Esophagus muscularis mucosa (tissue), 4 donors: ENCODE data around the gene RPL7A. TPM values are rescaled to one million over a fixed set of nuclear protein-coding genes. Genes with fewer than 3 reads are reported as not detected.
A peak's percentile ranks its signal among the peaks of the same experiment; 100 is the strongest.
"Not testable (repeated sequence)": the region's sequence is repeated elsewhere in the genome, so short reads cannot be mapped to it uniquely, and the experiment has no call there.

Source experiments
- DNase-seq: peaks from one replicate; pipeline ENCODE4 v3.0.0-alpha.2; 2017; ENCODE audit errors: extremely low spot score
- H3K27ac ChIP-seq, 4 donors: fragments of 200-600 bp; sonication (generic); replicated peaks in 1 of 4; 1 replicate in 3 of 4; 2 replicates in 1 of 4; pipeline ENCODE4 v1.5.1; 2016 to 2019; ENCODE audit warnings: mild to moderate bottlenecking in 1 of 4
- H3K27me3 ChIP-seq, 4 donors: fragments of 200-600 bp; sonication (generic); one replicate each; pipeline versions ENCODE4 v1.5.1 to v1.6.0; 2016 to 2019
- H3K36me3 ChIP-seq, 4 donors: fragments of 200-600 bp; sonication (generic); one replicate each; pipeline ENCODE4 v1.5.1; 2016 to 2019
- H3K4me1 ChIP-seq, 4 donors: fragments of 200-600 bp; sonication (generic); one replicate each; pipeline ENCODE4 v1.5.1; 2016 to 2019
- H3K4me3 ChIP-seq, 4 donors: fragments of 200-600 bp; sonication (generic); 1 replicate in 2 of 4; 2 replicates in 2 of 4; pipeline ENCODE4 v1.5.1; 2016 to 2019; ENCODE audit warnings: mild to moderate bottlenecking in 4 of 4, moderate library complexity in 1 of 4
- H3K9me3 ChIP-seq, 4 donors: fragments of 200-600 bp; sonication (generic); 1 replicate in 3 of 4; 2 replicates in 1 of 4; pipeline ENCODE4 v1.5.1; 2016 to 2019
- EP300 ChIP-seq: sonication (generic); formaldehyde crosslinking; IDR thresholded peaks from one replicate; pipeline ENCODE4 v1.6.1; 2017; ENCODE audit warnings: antibody characterized with exemption
- POLR2A ChIP-seq: fragments of 450-650 bp; IDR thresholded peaks from one replicate; pipeline ENCODE4 v1.6.1; 2017; ENCODE audit warnings: antibody characterized with exemption, moderate library complexity, mild to moderate bottlenecking, low read depth
- POLR2AphosphoS5 ChIP-seq, 2 donors: sonication (generic); formaldehyde crosslinking; IDR thresholded peaks; one replicate each; pipeline ENCODE4 v1.6.1; 2017; ENCODE audit warnings: antibody characterized with exemption in 2 of 2
- WGBS: methylation state at CpG from one replicate; pipeline ENCODE4 v1.1.5; 2018; 5-methylcytosine and 5-hydroxymethylcytosine counted together
- intact Hi-C: fragments of 100-400 bp; cut with DNase I; formaldehyde crosslinking; loops from one replicate; pipeline ENCODE4 v1.15.1; 2023
- total RNA-seq, 4 donors: library from RNA; depleted of rRNA; stranded (reverse); fragments of >200 nt; gene quantifications; one replicate each; pipeline versions ENCODE4 v1.1.0 to v1.2.1, GENCODE V29; 2016
- TF ChIP-seq, protein P1 (sequence below), 3 experiments: fragments of 200-600 bp in 2 of 3; fragments of 450-650 bp in 1 of 3; sonication (generic) in 2 of 3; IDR thresholded peaks; one replicate each; pipeline ENCODE4 v1.5.1; 2017 to 2019; ENCODE audit warnings: antibody characterized with exemption in 3 of 3, mild to moderate bottlenecking in 2 of 3, moderate library complexity in 1 of 3

Gene RPL7A
- 1,000 to 10,000 TPM; 1,466 to 2,142 (median 1,771) TPM for total RNA-seq

DNA sequence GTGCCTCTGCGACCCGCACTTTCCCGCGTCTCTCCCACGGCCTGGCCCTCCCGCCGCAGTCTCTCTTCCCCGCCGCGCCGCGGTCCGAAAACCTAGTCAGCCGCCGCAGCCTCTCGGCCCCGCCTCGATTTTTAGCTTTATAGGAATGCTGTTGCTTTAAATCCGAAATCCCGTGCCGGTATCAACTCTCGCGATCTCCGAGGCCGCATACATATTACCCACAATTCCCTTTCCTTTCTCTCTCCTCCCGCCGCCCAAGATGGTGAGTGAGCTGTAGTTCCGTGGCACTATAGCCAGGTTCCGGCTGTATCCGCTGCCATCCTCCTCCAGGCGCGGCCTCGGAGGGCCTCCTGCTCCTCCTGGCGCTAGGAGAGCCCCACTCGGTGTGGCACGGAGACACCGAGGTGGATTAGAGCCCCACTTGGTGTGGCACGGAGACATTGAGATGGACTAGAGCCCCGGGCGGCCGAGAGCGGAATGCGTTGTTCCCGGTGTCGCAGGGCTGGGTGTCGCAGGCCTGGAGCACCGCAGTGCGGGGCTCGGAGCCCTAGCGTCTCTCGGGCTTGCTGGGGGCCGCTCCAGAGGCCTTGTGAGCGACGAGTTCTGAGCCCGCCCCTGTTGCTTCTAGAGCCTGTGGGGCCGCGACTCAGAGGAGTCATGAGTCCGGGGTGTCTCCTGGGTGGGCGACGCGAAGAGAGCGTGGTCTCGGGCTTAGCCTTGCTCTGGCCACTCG lies at the start of gene RPL7A, which contains the start of gene MED22:
TSS of gene RPL7A (plus strand) at position 234 of the 733 bp plus-strand sequence. CDS start at position 260, 26 bp downstream.
TSS of gene MED22 (minus strand) at position 147 of the 733 bp plus-strand sequence. CDS start 1,469 bp downstream, outside the sequence.
- intact Hi-C loops: no loop called here
- Histone ChIP-seq H3K4me3 (peak within 1 kb of the TSS; percentile 93 to 99 (median 96)), H3K4me1 (peaks cover 25 to 45% (median 41%) of the 10 kb centered on the region in 4 donors), H3K36me3 (peaks cover 47 to 77% (median 73%) of the 10 kb centered on the region in 4 donors), H3K27me3 (no peaks in the 10 kb centered on the region), H3K9me3 (no peaks in the 10 kb centered on the region), H3K27ac (peak within 1 kb of the TSS; percentile 90 to 96 (median 94))
- peak; percentile 98 for DNase-seq
- TF ChIP-seq, protein P1, sequence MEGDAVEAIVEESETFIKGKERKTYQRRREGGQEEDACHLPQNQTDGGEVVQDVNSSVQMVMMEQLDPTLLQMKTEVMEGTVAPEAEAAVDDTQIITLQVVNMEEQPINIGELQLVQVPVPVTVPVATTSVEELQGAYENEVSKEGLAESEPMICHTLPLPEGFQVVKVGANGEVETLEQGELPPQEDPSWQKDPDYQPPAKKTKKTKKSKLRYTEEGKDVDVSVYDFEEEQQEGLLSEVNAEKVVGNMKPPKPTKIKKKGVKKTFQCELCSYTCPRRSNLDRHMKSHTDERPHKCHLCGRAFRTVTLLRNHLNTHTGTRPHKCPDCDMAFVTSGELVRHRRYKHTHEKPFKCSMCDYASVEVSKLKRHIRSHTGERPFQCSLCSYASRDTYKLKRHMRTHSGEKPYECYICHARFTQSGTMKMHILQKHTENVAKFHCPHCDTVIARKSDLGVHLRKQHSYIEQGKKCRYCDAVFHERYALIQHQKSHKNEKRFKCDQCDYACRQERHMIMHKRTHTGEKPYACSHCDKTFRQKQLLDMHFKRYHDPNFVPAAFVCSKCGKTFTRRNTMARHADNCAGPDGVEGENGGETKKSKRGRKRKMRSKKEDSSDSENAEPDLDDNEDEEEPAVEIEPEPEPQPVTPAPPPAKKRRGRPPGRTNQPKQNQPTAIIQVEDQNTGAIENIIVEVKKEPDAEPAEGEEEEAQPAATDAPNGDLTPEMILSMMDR (IDR thresholded peaks at IDR 0.05): peak in 2 of 3 experiments; percentile 4 to 27
- TF ChIP-seq EP300: no peak
- TF ChIP-seq POLR2A: peak; percentile 89
- TF ChIP-seq POLR2AphosphoS5 (IDR thresholded peaks at IDR 0.05): peak; percentile 95 to 98
- WGBS: 0% methylated on average over 34 of the region's 64 CpGs

DNA sequence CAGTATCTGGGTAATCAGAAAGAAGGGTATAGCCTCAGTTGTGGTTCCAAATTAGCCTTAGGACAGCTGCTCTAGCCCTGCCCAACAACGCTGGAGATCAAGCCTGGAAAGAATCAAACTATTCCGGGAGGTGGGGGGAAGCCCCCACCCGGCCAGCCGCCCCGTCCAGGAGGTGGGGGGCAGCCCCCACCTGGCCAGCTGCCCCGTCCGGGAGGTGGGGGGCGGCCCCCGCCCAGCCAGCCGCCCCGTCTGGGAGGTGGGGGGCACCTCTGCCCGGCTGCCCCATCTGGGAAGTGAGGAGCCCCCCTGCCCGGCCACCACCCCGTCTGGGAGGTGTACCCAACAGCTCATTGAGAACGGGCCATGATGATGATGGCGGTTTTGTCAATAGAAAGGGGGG lies 48.0 kb upstream of the RPL7A start:
- H3K36me3 ChIP-seq, H3K9me3 ChIP-seq, H3K4me1 ChIP-seq, DNase-seq, H3K27ac ChIP-seq, intact Hi-C loops, H3K4me3 ChIP-seq: not testable (repeated sequence)
- H3K27me3 ChIP-seq: peaks cover 0 to 38% (median 2%) of the 10 kb centered on the region in 4 donors
- 89% methylated on average over 15 of the region's 16 CpGs for WGBS

DNA sequence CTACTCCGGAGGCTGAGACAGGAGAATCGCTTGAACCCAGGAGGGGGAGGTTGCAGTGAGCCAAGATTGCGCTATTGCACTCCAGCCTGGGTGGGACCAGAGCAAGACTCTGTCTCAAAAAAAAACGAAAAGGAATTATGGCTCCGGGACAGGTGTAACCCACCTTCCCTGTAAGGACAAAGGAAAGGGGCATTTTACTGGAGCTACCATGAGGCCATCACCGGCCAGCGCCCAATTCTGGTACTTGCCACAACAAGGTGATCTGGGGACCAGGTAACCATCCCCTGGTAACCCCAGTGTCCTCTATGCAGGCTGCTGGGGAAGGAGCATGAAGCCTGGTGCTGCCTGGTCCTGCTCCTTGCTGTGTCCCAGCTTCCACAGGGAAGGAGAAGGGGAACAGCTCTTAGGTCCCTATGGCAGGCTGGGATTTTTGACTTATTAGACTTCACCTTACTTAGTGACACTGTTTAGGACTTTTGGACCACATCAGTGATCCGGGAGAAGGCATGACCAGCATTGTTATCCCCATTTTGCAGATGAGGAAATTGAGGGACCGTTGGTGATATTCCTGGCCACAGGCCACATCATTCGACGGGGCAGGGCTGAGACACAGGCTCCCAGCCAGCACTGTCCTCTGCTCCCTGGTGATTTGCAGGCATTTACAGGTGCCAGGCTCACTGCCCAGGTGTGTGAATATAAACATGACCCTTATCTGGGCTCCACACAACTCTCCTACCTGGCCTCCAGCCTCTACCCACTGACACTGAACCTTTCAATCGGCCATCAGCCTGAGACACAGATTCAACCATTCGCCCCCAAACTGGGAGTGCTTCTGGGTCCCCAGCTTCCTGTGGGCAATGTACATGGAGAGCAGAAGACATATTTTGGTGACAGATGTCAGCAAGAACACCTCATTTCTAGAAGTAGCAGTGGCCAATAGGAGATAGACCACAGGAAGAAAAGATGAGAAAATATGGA lies 46.5 kb upstream of the RPL7A start:
- 91% methylated on average over 13 of the region's 13 CpGs for WGBS
- TF ChIP-seq, protein P1 (IDR thresholded peaks at IDR 0.05): no peak
- TF ChIP-seq POLR2AphosphoS5 (IDR thresholded peaks at IDR 0.05) (no peak), POLR2A (no peak), EP300 (no peak)
- Histone ChIP-seq H3K27me3 (peaks cover 0 to 38% (median 2%) of the 10 kb centered on the region in 4 donors), H3K9me3 (no peaks in the 10 kb centered on the region), H3K36me3 (no peaks in the 10 kb centered on the region), H3K4me1 (no peaks in the 10 kb centered on the region), H3K4me3 (no peak overlapping the region), H3K27ac (no peak overlapping the region)
- no peak for DNase-seq
- intact Hi-C loops: no loop called here

DNA sequence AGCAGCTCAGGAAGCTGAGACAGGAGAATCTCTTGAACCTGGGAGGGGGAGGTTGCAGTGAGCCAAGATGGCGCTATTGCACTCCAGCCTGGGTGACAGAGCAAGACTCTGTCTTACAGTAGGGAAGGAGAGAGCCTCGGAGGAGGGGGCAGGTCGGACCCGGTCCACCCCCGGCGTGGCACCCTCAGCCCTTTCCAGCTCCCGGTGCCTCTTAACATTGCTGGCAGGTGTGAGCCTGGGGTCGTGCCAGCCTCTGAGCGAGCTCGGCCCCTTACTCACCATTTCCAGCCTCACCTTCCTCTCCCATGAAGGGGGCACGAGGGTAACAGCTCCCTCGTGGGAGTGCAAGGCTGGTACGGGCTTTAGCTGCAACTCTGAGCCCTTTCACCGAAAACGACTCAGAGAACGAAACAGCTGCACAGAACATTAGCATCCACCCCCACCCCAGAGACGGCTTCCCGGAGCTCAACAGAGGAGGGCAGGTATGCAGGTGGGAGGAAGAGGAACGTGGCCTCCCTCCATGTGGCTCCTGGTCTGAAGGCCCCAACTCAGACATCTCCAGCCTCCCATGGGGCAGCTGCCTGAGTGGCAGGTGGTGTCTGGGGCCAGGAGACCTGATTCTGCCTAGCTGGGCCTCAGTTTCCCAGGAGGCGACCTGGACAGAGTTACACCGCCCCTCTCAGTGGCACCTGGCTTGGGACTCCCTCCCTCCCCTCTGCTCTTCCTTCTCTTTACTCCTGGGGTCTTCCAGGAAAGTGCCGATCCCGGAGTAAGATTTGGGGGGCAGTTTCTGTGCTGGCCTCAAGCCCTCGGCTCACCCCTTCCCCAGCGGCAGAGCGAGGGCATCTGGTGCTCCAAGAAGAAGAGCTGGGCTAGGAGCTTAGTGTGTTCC lies 44.5 kb upstream of the RPL7A start:
- Histone ChIP-seq H3K4me1 (no peaks in the 10 kb centered on the region), H3K9me3 (no peaks in the 10 kb centered on the region), H3K27ac (no peak overlapping the region), H3K27me3 (peaks cover 0 to 43% (median 2%) of the 10 kb centered on the region in 4 donors), H3K4me3 (no peak overlapping the region), H3K36me3 (no peaks in the 10 kb centered on the region)
- WGBS: 73% methylated on average over 17 of the region's 26 CpGs
- no peak for DNase-seq
- intact Hi-C loops: no loop called here
- TF ChIP-seq EP300 (no peak), POLR2A (no peak), POLR2AphosphoS5 (IDR thresholded peaks at IDR 0.05) (no peak)
- TF ChIP-seq, protein P1 (IDR thresholded peaks at IDR 0.05): no peak
